Activated CD8-positive, alpha-beta T cell treated with anti-CD3 and anti-CD28 coated beads, Interleukin-2, amount 10 ng/mL, durations not matched to agents 7 days and 5 days (primary cell): ENCODE measurements around the gene PHAF1. TPM values are rescaled to one million over a fixed set of nuclear protein-coding genes. Genes with fewer than 3 reads are reported as not detected.
A peak's percentile ranks its signal among the peaks of the same experiment; 100 is the strongest.

Experiments used
- ATAC-seq: fragments of 150-1000 bp; cut with Tn5 transposase; one replicate; pipeline ENCODE4 v1.10.0; 2021; ENCODE audit warnings: moderate library complexity
- CTCF ChIA-PET: fragments of 350-600 bp; sonication (Branson Sonifier 250); formaldehyde crosslinking; loops from one replicate; lab custom pipeline; 2021; ENCODE audit warnings: antibody characterized with exemption; lab: Charles Lee
- POLR2A ChIA-PET: fragments of 350-600 bp; sonication (Branson Sonifier 250); formaldehyde crosslinking; loops from one replicate; lab custom pipeline; 2021; ENCODE audit warnings: antibody characterized with exemption; lab: Charles Lee
- DNase-seq: peaks from one replicate; pipeline ENCODE4 v3.0.0-alpha.2; 2020
- H3K27ac Mint-ChIP-seq: one replicate; pipeline ENCODE4 v1.8.0; 2021; ENCODE audit warnings: mild to moderate bottlenecking, mixed read lengths
- H3K27me3 Mint-ChIP-seq: one replicate; pipeline ENCODE4 v1.8.0; 2021; ENCODE audit warnings: low read depth, mixed read lengths
- H3K36me3 Mint-ChIP-seq: one replicate; pipeline ENCODE4 v1.8.0; 2021; ENCODE audit warnings: low read depth, mixed read lengths
- H3K4me1 Mint-ChIP-seq: one replicate; pipeline ENCODE4 v1.8.0; 2021; ENCODE audit warnings: low read depth, mixed read lengths
- H3K4me3 Mint-ChIP-seq: one replicate; pipeline ENCODE4 v1.8.0; 2021; ENCODE audit warnings: mild to moderate bottlenecking, mixed read lengths
- H3K9me3 Mint-ChIP-seq: one replicate; pipeline ENCODE4 v1.8.0; 2022; ENCODE audit warnings: mixed read lengths; ENCODE audit not compliant: insufficient read depth
- total RNA-seq, 2 experiments: library from RNA; stranded (reverse); gene quantifications; one replicate each; pipeline ENCODE4 v1.2.3, GENCODE V29; 2021

Gene PHAF1
- total RNA-seq, 2 experiments from 2014 or later: 16.5 TPM

GRCh38 chr16:67155295-67156142 lies 45.8 kb downstream of the PHAF1 start:
- ATAC-seq: peak; percentile 43
- Mint-ChIP-seq H3K4me3 (peak overlapping the region; percentile 69), H3K27ac (peak overlapping the region; percentile 57), H3K4me1 (peaks cover 70% of the 10 kb centered on the region), H3K9me3 (no peaks in the 10 kb centered on the region), H3K36me3 (peaks cover 35% of the 10 kb centered on the region), H3K27me3 (peaks cover 3% of the 10 kb centered on the region)
- peak; percentile 82 for DNase-seq
- ChIA-PET CTCF (interaction anchor here (0.6 to 6.9 kb wide), 80 partner anchors 8 to 282 kb away, joined by 3 to 149 read pairs (median 6); partner anchors contain the start of genes CBFB, CES4A, CIAO2B and FHOD1), POLR2A (interaction anchor here (0.6 to 1.2 kb wide), 7 partner anchors 10 to 201 kb away, joined by 3 to 5 read pairs (median 3); partner anchors contain the start of gene HSF4)

GRCh38 chr16:67156143-67156844 lies 46.6 kb downstream of the PHAF1 start:
- peaks cover under 1% of the 10 kb centered on the region for H3K27me3 Mint-ChIP-seq
- no peaks in the 10 kb centered on the region for H3K9me3 Mint-ChIP-seq
- H3K36me3 Mint-ChIP-seq: peaks cover 38% of the 10 kb centered on the region
- no peak overlapping the region for H3K27ac Mint-ChIP-seq
- H3K4me1 Mint-ChIP-seq: peaks cover 72% of the 10 kb centered on the region
- peak overlapping the region; percentile 13 for H3K4me3 Mint-ChIP-seq
- CTCF ChIA-PET: interaction anchor here (0.9 to 6.9 kb wide), 28 partner anchors 12 to 261 kb away, joined by 3 to 149 read pairs (median 9); partner anchors contain the start of genes CBFB, CES4A and PHAF1
- ATAC-seq (no peak), DNase-seq (no peak)
- POLR2A ChIA-PET: interaction anchor here (0.7 kb wide), 1 partner anchor 202 kb away, joined by 3 read pairs; no protein-coding TSS in a partner anchor

GRCh38 chr16:67157106-67157748 lies 47.5 kb downstream of the PHAF1 start:
- DNase-seq (no peak), ATAC-seq (no peak)
- H3K36me3 Mint-ChIP-seq: peaks cover 46% of the 10 kb centered on the region
- H3K9me3 Mint-ChIP-seq: no peaks in the 10 kb centered on the region
- peaks cover 71% of the 10 kb centered on the region for H3K4me1 Mint-ChIP-seq
- H3K27me3 Mint-ChIP-seq: peaks cover 4% of the 10 kb centered on the region
- ChIA-PET POLR2A (interaction anchor here (1.3 to 1.8 kb wide), 3 partner anchors 129 to 143 kb away, joined by 6 to 7 read pairs (median 6); no protein-coding TSS in a partner anchor), CTCF (interaction anchor here (0.9 to 6.9 kb wide), 15 partner anchors 11 to 337 kb away, joined by 3 to 95 read pairs (median 5); partner anchors contain the start of genes CES3 and NOL3)
- peak overlapping the region; percentile 94 for H3K27ac Mint-ChIP-seq
- H3K4me3 Mint-ChIP-seq: peak overlapping the region; percentile 96

GRCh38 chr16:67157892-67158635 lies 48.3 kb downstream of the PHAF1 start:
- ATAC-seq (no peak), DNase-seq (no peak)
- H3K4me1 Mint-ChIP-seq: peaks cover 72% of the 10 kb centered on the region
- POLR2A ChIA-PET: interaction anchor here (0.6 to 2.9 kb wide), 11 partner anchors 12 to 151 kb away, joined by 3 to 13 read pairs (median 4); partner anchors contain the start of gene NOL3
- CTCF ChIA-PET: interaction anchor here (0.9 to 6.9 kb wide), 13 partner anchors 12 to 336 kb away, joined by 3 to 95 read pairs (median 6); partner anchors contain the start of genes CES3 and NOL3
- H3K9me3 Mint-ChIP-seq: no peaks in the 10 kb centered on the region
- peak overlapping the region; percentile 96 for H3K4me3 Mint-ChIP-seq
- peaks cover 6% of the 10 kb centered on the region for H3K27me3 Mint-ChIP-seq
- peak overlapping the region; percentile 94 for H3K27ac Mint-ChIP-seq
- peaks cover 46% of the 10 kb centered on the region for H3K36me3 Mint-ChIP-seq

- ATAC-seq (peak; percentile 42), DNase-seq (peak; percentile 88)
- peaks cover 11% of the 10 kb centered on the region for H3K27me3 Mint-ChIP-seq
- H3K9me3 Mint-ChIP-seq: no peaks in the 10 kb centered on the region
- H3K36me3 Mint-ChIP-seq: peaks cover 42% of the 10 kb centered on the region
- ChIA-PET POLR2A (interaction anchor here (0.6 to 2.9 kb wide), 13 partner anchors 8 to 183 kb away, joined by 3 to 13 read pairs (median 3); partner anchors contain the start of genes B3GNT9 and NOL3), CTCF (interaction anchor here (1.0 to 6.9 kb wide), 13 partner anchors 16 to 205 kb away, joined by 3 to 95 read pairs (median 9); partner anchors contain the start of gene CBFB)
- H3K27ac Mint-ChIP-seq: peak overlapping the region; percentile 94
- peaks cover 70% of the 10 kb centered on the region for H3K4me1 Mint-ChIP-seq
- peak overlapping the region; percentile 96 for H3K4me3 Mint-ChIP-seq
Observed at GRCh38 chr16:67158637-67159600, 49.2 kb downstream of the PHAF1 start.

- ChIA-PET POLR2A (interaction anchor here (1.3 kb wide), 1 partner anchor 11 kb away, joined by 3 read pairs; no protein-coding TSS in a partner anchor), CTCF (interaction anchor here (2.5 to 6.9 kb wide), 4 partner anchors 10 to 184 kb away, joined by 12 to 95 read pairs (median 30); partner anchors contain the start of gene B3GNT9)
- Mint-ChIP-seq H3K4me1 (peaks cover 70% of the 10 kb centered on the region), H3K9me3 (no peaks in the 10 kb centered on the region), H3K27ac (no peak overlapping the region), H3K4me3 (peak overlapping the region; percentile 40), H3K27me3 (peaks cover 30% of the 10 kb centered on the region), H3K36me3 (peaks cover 33% of the 10 kb centered on the region)
- ATAC-seq: no peak
- no peak for DNase-seq
Observed at GRCh38 chr16:67161595-67162058, 51.9 kb downstream of the PHAF1 start.

GRCh38 chr16:67162506-67163163 lies 52.9 kb downstream of the PHAF1 start:
- POLR2A ChIA-PET: interaction anchor here (0.6 to 1.5 kb wide), 3 partner anchors 10 to 21 kb away, joined by 3 to 11 read pairs (median 4); no protein-coding TSS in a partner anchor
- ATAC-seq: no peak
- DNase-seq: no peak

GRCh38 chr16:67163164-67163998 lies 53.6 kb downstream of the PHAF1 start:
- Mint-ChIP-seq H3K4me3 (peak overlapping the region; percentile 53), H3K36me3 (peaks cover 29% of the 10 kb centered on the region), H3K4me1 (peaks cover 60% of the 10 kb centered on the region), H3K9me3 (no peaks in the 10 kb centered on the region), H3K27me3 (peaks cover 43% of the 10 kb centered on the region), H3K27ac (peak overlapping the region; percentile 25)
- DNase-seq (peak; percentile 59), ATAC-seq (no peak)
- ChIA-PET POLR2A (interaction anchor here (1.5 kb wide), 2 partner anchors 10 to 12 kb away, joined by 3 to 11 read pairs; no protein-coding TSS in a partner anchor), CTCF (interaction anchor here (0.7 to 5.3 kb wide), 11 partner anchors 8 to 150 kb away, joined by 3 to 47 read pairs (median 5); partner anchors contain the start of genes B3GNT9, FHOD1, MATCAP1 and PHAF1)

More at GRCh38 chr16:67162506-67163163, 52.9 kb downstream of the PHAF1 start:
- CTCF ChIA-PET: interaction anchor here (0.7 to 5.3 kb wide), 11 partner anchors 7 to 150 kb away, joined by 3 to 47 read pairs (median 5); partner anchors contain the start of genes B3GNT9, FHOD1, MATCAP1 and PHAF1
- no peak overlapping the region for H3K27ac Mint-ChIP-seq
- H3K4me3 Mint-ChIP-seq: peak overlapping the region; percentile 8
- peaks cover 67% of the 10 kb centered on the region for H3K4me1 Mint-ChIP-seq
- H3K27me3 Mint-ChIP-seq: peaks cover 39% of the 10 kb centered on the region
- H3K36me3 Mint-ChIP-seq: peaks cover 35% of the 10 kb centered on the region
- H3K9me3 Mint-ChIP-seq: no peaks in the 10 kb centered on the region
